ENCODE results near the gene TRAF5.
"Not testable (repeated sequence)": the region's sequence is repeated elsewhere in the genome, so short reads cannot be mapped to it uniquely, and the experiment has no call there.

The TRAF5 gene

DNA sequence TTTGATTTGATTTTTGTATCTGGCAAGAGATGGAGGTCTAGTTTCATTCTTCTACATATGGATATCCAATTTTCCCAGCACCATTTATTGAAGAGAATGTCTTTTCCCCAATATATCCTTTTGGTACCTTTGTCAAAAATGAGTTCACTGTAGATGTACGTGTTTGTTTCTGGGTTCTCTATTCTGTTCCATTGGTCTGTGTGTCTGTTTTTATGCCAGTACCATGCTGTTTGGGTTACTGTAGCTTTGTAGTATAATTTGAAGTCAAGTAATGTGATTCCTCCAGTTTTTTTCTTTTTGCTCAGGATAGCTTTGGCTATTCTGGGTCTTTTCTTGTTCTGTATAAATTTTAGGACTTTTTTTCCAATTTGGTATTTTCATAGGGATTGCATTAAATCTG, 75.1 kb downstream of the TRAF5 start:
- not testable (repeated sequence) for H3K36me3 Mint-ChIP-seq; ATAC-seq; H3K9me3 Mint-ChIP-seq; DNase-seq (ENCODE audit: low spot score in 2 of 2); H3K4me1 Mint-ChIP-seq; H3K4me3 Mint-ChIP-seq; H3K27ac Mint-ChIP-seq

- H3K36me3 Mint-ChIP-seq; ATAC-seq; H3K4me3 Mint-ChIP-seq; H3K27ac Mint-ChIP-seq; DNase-seq (ENCODE audit: low spot score in 2 of 2); H3K9me3 Mint-ChIP-seq: not testable (repeated sequence)
- H3K4me1 Mint-ChIP-seq = peaks cover 13% of the 10 kb centered on the region
Observed at GRCh38 chr1:211406086-211406485, 79.5 kb downstream of the TRAF5 start.

DNA sequence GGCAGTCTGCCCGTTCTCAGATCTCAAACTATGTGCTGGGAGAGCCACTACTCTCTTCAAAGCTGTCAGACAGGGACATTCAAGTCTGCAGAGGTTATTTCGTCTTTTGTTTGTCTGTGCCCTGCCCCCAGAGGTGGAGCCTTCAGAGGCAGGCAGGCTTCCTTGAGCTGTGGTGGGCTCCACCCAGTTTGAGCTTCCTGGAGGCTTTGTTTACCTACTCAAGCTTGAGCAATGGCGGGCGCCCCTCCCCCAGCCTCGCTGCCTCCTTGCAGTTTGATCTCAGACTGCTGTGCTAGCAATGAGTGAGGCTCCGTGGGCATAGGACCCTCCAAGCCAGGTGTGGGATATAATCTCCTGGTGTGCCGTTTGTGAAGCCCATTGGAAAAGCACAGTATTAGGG, 81.1 kb downstream of the TRAF5 start:
- Mint-ChIP-seq H3K4me1 (peaks cover 13% of the 10 kb centered on the region), H3K4me3 (peak overlapping the region; percentile 10)
- not testable (repeated sequence) for H3K27ac Mint-ChIP-seq; H3K9me3 Mint-ChIP-seq; ATAC-seq; H3K36me3 Mint-ChIP-seq; DNase-seq (ENCODE audit: low spot score in 2 of 2)

- Mint-ChIP-seq H3K27ac (no peak overlapping the region), H3K4me1 (peaks cover 19% of the 10 kb centered on the region), H3K36me3 (peaks cover 6% of the 10 kb centered on the region), H3K4me3 (no peak overlapping the region), H3K9me3 (peaks cover 5% of the 10 kb centered on the region)
- DNase-seq (ENCODE audit: low spot score in 2 of 2) = no peak
- ATAC-seq = no peak
Observed at GRCh38 chr1:211411639-211412038, 85.0 kb downstream of the TRAF5 start.

DNA sequence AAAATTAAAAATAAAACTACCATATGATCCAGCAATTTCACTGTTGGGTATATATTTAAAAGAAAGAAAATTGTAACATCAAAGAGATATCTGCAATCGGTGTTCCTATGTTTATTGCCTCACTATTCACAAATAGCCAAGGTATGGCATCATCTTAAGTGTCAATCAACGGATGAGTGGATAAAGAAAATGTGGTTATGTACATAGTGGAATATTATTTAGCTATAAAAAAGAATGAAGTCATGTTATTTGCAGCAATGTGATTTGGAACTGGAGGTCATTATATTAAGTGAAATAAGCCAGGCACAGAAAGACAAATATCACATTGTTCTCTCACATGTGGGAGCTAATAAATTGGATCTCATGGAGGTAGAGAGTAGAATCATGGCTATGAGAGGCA, 89.1 kb downstream of the TRAF5 start:
- Mint-ChIP-seq H3K36me3 (peaks cover 12% of the 10 kb centered on the region), H3K4me3 (peak overlapping the region; percentile 69), H3K9me3 (no peaks in the 10 kb centered on the region), H3K27ac (peak overlapping the region; percentile 95), H3K4me1 (peaks cover 23% of the 10 kb centered on the region)
- DNase-seq (ENCODE audit: low spot score in 2 of 2) (no peak), ATAC-seq (no peak)

DNA sequence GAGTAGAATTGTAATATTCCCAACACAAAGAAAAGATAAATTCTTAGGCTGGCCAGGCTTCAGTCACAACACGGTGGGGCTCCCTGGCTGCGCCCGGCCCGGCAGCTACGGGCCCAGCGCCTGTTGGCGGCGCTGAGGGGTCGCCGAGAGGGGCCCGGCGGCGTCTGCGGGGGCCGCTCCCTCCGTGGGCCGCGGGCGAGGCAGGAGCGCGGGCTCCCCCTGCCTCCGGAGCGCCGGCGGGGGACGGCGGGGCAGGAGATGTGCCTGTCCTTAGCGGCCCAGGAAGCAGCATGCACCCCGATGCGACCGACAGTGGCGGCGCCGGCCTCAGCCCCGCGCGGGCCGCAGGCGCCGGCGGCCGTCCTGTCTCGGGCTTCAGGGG, 89.6 kb downstream of the TRAF5 start:
- Mint-ChIP-seq H3K27ac (peak overlapping the region; percentile 95), H3K36me3 (peaks cover 12% of the 10 kb centered on the region), H3K4me1 (peaks cover 26% of the 10 kb centered on the region), H3K4me3 (peak overlapping the region; percentile 69)
- not testable (repeated sequence) for H3K9me3 Mint-ChIP-seq
- peak; percentile 42 to 74 for DNase-seq (ENCODE audit: low spot score in 2 of 2)
- peak; percentile 71 for ATAC-seq

- peaks cover 12% of the 10 kb centered on the region for H3K36me3 Mint-ChIP-seq
- peaks cover 26% of the 10 kb centered on the region for H3K4me1 Mint-ChIP-seq
- DNase-seq (ENCODE audit: low spot score in 2 of 2) (peak; percentile 45 to 74), ATAC-seq (peak; percentile 83)
- not testable (repeated sequence) for H3K9me3 Mint-ChIP-seq
- H3K27ac Mint-ChIP-seq = peak overlapping the region; percentile 95
- peak overlapping the region; percentile 69 for H3K4me3 Mint-ChIP-seq
Observed at GRCh38 chr1:211416628-211417323, 90.1 kb downstream of the TRAF5 start.

DNA sequence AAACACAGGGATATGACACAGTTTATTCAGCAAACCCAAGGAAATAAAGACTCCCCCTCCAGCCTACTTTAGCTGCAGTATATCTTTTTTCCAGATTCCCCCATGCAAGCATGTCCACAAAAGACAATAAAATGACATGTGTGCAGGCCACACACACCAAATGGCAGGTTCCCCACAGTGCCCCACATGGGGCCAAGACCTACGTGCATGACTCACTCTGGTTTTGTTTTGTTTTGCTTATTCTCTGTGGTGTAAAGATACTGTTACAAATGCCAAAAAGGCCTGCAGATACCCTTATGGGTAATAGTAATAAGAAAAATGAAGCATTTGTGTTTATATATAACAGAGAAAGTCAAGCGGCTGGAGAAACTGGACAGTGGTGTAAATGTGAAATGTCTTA, 93.8 kb downstream of the TRAF5 start:
- DNase-seq (ENCODE audit: low spot score in 2 of 2) = peak in 1 of 2 donors; percentile 53
- H3K9me3 Mint-ChIP-seq = no peaks in the 10 kb centered on the region
- H3K4me1 Mint-ChIP-seq = peaks cover 26% of the 10 kb centered on the region
- peaks cover 12% of the 10 kb centered on the region for H3K36me3 Mint-ChIP-seq
- peak overlapping the region; percentile 63 for H3K27ac Mint-ChIP-seq
- ATAC-seq = peak; percentile 72
- peak overlapping the region; percentile 69 for H3K4me3 Mint-ChIP-seq

DNA sequence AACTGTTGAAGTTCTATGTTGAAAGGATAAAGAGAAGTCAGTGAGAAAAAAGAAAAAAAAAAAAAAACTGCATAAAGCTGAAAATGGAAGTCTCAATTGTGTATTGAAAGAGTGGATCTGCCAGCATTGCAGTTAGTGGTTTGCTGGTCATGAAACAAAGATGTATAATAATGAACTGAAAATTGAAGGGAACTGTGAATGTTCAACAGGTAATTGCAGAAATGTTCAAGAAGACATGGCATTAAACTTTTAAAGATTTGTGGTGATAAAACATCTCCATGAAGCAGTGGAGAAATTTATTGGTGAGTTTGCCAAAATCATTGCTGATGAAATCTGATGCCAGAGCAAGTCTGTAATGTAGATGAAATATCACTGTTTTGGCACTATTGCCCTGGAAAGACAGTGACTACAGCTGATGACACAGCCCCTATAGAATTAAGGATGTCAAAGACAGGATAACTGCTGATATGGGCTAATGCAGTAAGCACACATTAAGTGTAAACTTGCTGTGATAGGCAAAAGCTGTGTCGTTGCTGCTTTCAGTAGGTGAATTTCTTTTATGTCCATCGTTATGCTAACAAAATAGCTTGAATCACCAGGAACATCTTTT, 94.3 kb downstream of the TRAF5 start:
- Mint-ChIP-seq H3K4me1 (peaks cover 22% of the 10 kb centered on the region), H3K9me3 (no peaks in the 10 kb centered on the region), H3K27ac (peak overlapping the region; percentile 63), H3K4me3 (peak overlapping the region; percentile 69), H3K36me3 (peaks cover 8% of the 10 kb centered on the region)
- ATAC-seq (no peak), DNase-seq (ENCODE audit: low spot score in 2 of 2) (no peak)

GRCh38 chr1:211424018-211424417, 97.4 kb downstream of the TRAF5 start:
- H3K27ac Mint-ChIP-seq = no peak overlapping the region
- DNase-seq (ENCODE audit: low spot score in 2 of 2) (no peak), ATAC-seq (no peak)
- no peaks in the 10 kb centered on the region for H3K9me3 Mint-ChIP-seq
- no peak overlapping the region for H3K4me3 Mint-ChIP-seq
- H3K4me1 Mint-ChIP-seq = peaks cover 10% of the 10 kb centered on the region
- no peaks in the 10 kb centered on the region for H3K36me3 Mint-ChIP-seq

Measured in stimulated activated effector memory CD8-positive, alpha-beta T cell treated with anti-CD3 and anti-CD28 coated beads, Interleukin-12 subunit alpha, Interleukin-12 subunit beta, amount 100 ng/mL, for 72 hours (primary cell).